K562 (cell line): ENCODE data around the gene PTGIS.

ENCODE experiments used
- BRCA1 ChIP-seq, 2 experiments: fragments of 450-650 bp in 1 of 2; sonication (generic) in 1 of 2; formaldehyde crosslinking in 1 of 2; IDR thresholded peaks; 2 replicates each; pipeline versions ENCODE4 v1.5.0 to v1.6.1; 2017 to 2020; ENCODE audit warnings: mild to moderate bottlenecking in 1 of 2, missing genetic modification reagents in 1 of 2
- CEBPB ChIP-seq: fragments of 450-650 bp; IDR thresholded peaks from 2 replicates; pipeline ENCODE4 v1.6.1; 2016; ENCODE audit warnings: missing genetic modification characterization, missing compliant biosample characterization
- CREB1 ChIP-seq, 2 experiments: sonication (generic) in 1 of 2; formaldehyde crosslinking in 1 of 2; IDR thresholded peaks; 2 replicates each; pipeline versions ENCODE4 v1.6.1 to v1.8.0; 2012 to 2022; ENCODE audit warnings: inconsistent platforms in 1 of 2, mild to moderate bottlenecking in 1 of 2, missing genetic modification reagents in 1 of 2, moderate library complexity in 1 of 2
- EP300 ChIP-seq: IDR thresholded peaks from 2 replicates; pipeline ENCODE4 v1.6.1; 2012; ENCODE audit warnings: low read length, improper control_type of control experiment
- MAX ChIP-seq: sonication (generic); formaldehyde crosslinking; IDR thresholded peaks from 2 replicates; pipeline ENCODE4 v1.9.0; 2022; ENCODE audit warnings: mild to moderate bottlenecking, missing genetic modification reagents
- NFRKB ChIP-seq: fragments of 450-650 bp; IDR thresholded peaks from 2 replicates; pipeline ENCODE4 v1.6.1; 2016; ENCODE audit warnings: low read depth
- POLR2A ChIP-seq: fragments of 450-650 bp; conservative IDR thresholded peaks from 2 replicates; pipeline ENCODE4 v1.6.1; 2016
- ZNF274 ChIP-seq: IDR thresholded peaks from 2 replicates; pipeline ENCODE4 v1.6.1; 2011; ENCODE audit warnings: low read depth, mild to moderate bottlenecking, low read length, moderate library complexity, borderline replicate concordance
- TF ChIP-seq, protein P1 (sequence below), 3 experiments: IDR thresholded peaks in 2 of 3; conservative IDR thresholded peaks in 1 of 3; 2 replicates each; pipeline ENCODE4 v1.5.1; 2011 to 2012; ENCODE audit warnings: low read length in 3 of 3, mild to moderate bottlenecking in 3 of 3, control low read depth in 2 of 3, improper control_type of control experiment in 1 of 3, inconsistent platforms in 1 of 3, low read depth in 1 of 3, mixed read lengths in 1 of 3, moderate library complexity in 1 of 3; ENCODE audit not compliant: insufficient read depth in 2 of 3

- no peak for TF ChIP-seq BRCA1 (IDR thresholded peaks at IDR 0.05)
- TF ChIP-seq BRCA1 (CRISPR knock-in tag; IDR thresholded peaks at IDR 0.05), result no peak
- TF ChIP-seq, protein P1, sequence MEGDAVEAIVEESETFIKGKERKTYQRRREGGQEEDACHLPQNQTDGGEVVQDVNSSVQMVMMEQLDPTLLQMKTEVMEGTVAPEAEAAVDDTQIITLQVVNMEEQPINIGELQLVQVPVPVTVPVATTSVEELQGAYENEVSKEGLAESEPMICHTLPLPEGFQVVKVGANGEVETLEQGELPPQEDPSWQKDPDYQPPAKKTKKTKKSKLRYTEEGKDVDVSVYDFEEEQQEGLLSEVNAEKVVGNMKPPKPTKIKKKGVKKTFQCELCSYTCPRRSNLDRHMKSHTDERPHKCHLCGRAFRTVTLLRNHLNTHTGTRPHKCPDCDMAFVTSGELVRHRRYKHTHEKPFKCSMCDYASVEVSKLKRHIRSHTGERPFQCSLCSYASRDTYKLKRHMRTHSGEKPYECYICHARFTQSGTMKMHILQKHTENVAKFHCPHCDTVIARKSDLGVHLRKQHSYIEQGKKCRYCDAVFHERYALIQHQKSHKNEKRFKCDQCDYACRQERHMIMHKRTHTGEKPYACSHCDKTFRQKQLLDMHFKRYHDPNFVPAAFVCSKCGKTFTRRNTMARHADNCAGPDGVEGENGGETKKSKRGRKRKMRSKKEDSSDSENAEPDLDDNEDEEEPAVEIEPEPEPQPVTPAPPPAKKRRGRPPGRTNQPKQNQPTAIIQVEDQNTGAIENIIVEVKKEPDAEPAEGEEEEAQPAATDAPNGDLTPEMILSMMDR (IDR thresholded peaks at IDR 0.05 in 2 of 3, conservative IDR thresholded peaks at IDR 0.05 in 1 of 3; ENCODE audit: insufficient read depth in 2 of 3, low read depth in 1 of 3, low read length in 3 of 3), result no peak
- no peak for TF ChIP-seq EP300
- no peak for TF ChIP-seq POLR2A
- TF ChIP-seq NFRKB, result no peak
- TF ChIP-seq ZNF274, result no peak
- no peak for TF ChIP-seq CEBPB (tag)
- TF ChIP-seq CREB1 (IDR thresholded peaks at IDR 0.05), result no peak
- TF ChIP-seq CREB1 (CRISPR knock-in tag; IDR thresholded peaks at IDR 0.05), result no peak
- no peak for TF ChIP-seq MAX
Measured at GRCh38 chr20:49483696-49484123, 84.2 kb downstream of the PTGIS start.
